Measurements from ENCODE around the gene TLR5. TPM values are rescaled to one million over a fixed set of nuclear protein-coding genes. Genes with fewer than 3 reads are reported as not detected.

The TLR5 gene
- total RNA-seq, 3 donors from 2014 or later (not counting 1 experiment from before 2014, with no cell fraction given) = 0.24 to 0.41 (median 0.33) TPM

- H3K4me1 Mint-ChIP-seq = no peaks in the 10 kb centered on the region
- intact Hi-C loops (cut with micrococcal nuclease) = no loop called here
- DNase-seq (no peak), ATAC-seq (no peak)
- no peak overlapping the region for H3K4me3 Mint-ChIP-seq
- peaks cover 8 to 9% of the 10 kb centered on the region in 2 donors for H3K27me3 Mint-ChIP-seq (ENCODE audit: low read depth in 2 of 2)
- TF ChIP-seq, protein P1, sequence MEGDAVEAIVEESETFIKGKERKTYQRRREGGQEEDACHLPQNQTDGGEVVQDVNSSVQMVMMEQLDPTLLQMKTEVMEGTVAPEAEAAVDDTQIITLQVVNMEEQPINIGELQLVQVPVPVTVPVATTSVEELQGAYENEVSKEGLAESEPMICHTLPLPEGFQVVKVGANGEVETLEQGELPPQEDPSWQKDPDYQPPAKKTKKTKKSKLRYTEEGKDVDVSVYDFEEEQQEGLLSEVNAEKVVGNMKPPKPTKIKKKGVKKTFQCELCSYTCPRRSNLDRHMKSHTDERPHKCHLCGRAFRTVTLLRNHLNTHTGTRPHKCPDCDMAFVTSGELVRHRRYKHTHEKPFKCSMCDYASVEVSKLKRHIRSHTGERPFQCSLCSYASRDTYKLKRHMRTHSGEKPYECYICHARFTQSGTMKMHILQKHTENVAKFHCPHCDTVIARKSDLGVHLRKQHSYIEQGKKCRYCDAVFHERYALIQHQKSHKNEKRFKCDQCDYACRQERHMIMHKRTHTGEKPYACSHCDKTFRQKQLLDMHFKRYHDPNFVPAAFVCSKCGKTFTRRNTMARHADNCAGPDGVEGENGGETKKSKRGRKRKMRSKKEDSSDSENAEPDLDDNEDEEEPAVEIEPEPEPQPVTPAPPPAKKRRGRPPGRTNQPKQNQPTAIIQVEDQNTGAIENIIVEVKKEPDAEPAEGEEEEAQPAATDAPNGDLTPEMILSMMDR (IDR thresholded peaks at IDR 0.05) = no peak
- Histone ChIP-seq H3K36me3 (ENCODE audit: control insufficient read depth, insufficient read depth, low read length) (no peaks in the 10 kb centered on the region), H3K27me3 (ENCODE audit: control insufficient read depth, insufficient read depth, low read length) (no peaks in the 10 kb centered on the region), H3K9me3 (ENCODE audit: control insufficient read depth, insufficient read depth, low read length) (peaks cover 7% of the 10 kb centered on the region), H3K4me3 (ENCODE audit: low read length) (no peak overlapping the region), H3K4me1 (ENCODE audit: control insufficient read depth, insufficient read depth, low read length) (no peaks in the 10 kb centered on the region), H3K27ac (ENCODE audit: low read length) (no peak overlapping the region)
- WGBS (ENCODE audit: insufficient coverage) = 58% methylated on average over 10 of the region's 10 CpGs
- H3K27ac Mint-ChIP-seq = no peak overlapping the region
- no peaks in the 10 kb centered on the region for H3K36me3 Mint-ChIP-seq
- H3K9me3 Mint-ChIP-seq = peaks cover 2 to 7% of the 10 kb centered on the region in 2 donors
These were observed 40.1 kb downstream of the TLR5 start for GRCh38 chr1:223102797-223103533.

- Mint-ChIP-seq H3K27ac (no peak overlapping the region), H3K9me3 (peaks cover 2 to 7% of the 10 kb centered on the region in 2 donors), H3K36me3 (no peaks in the 10 kb centered on the region), H3K4me3 (no peak overlapping the region), H3K4me1 (no peaks in the 10 kb centered on the region), H3K27me3 (ENCODE audit: low read depth in 2 of 2) (peaks cover 8 to 10% of the 10 kb centered on the region in 2 donors)
- Histone ChIP-seq H3K27me3 (ENCODE audit: control insufficient read depth, insufficient read depth, low read length) (no peaks in the 10 kb centered on the region), H3K27ac (ENCODE audit: low read length) (no peak overlapping the region), H3K9me3 (ENCODE audit: control insufficient read depth, insufficient read depth, low read length) (peaks cover 7% of the 10 kb centered on the region), H3K4me1 (ENCODE audit: control insufficient read depth, insufficient read depth, low read length) (no peaks in the 10 kb centered on the region), H3K4me3 (ENCODE audit: low read length) (no peak overlapping the region), H3K36me3 (ENCODE audit: control insufficient read depth, insufficient read depth, low read length) (no peaks in the 10 kb centered on the region)
- ATAC-seq (no peak), DNase-seq (no peak)
- intact Hi-C loops (cut with micrococcal nuclease) = no loop called here
- whole genome bisulfite sequencing (ENCODE audit: insufficient coverage) = 59% methylated on average over 1 of the region's 1 CpG
- TF ChIP-seq, protein P1 (IDR thresholded peaks at IDR 0.05) = no peak
These were observed 45.3 kb downstream of the TLR5 start for GRCh38 chr1:223097713-223098112.

DNA sequence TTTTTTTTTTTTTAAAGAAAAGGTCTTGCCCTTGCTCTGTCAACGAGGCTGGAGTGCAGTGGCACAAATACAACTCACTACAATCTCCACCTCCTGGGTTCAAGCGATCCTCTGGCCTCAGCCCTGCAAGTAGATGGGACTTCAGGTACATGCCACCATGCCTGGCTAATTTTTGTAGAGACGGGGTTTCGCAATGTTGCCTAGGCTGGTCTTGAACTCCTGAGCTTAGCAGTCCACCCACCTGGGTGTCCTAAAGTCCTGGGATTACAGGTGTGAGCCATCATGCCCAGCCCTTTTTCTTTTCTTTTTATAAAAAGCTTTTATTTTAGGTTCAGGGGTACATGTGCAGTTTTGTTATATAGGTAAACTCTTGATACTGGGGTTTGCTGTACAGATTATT lies 47.2 kb downstream of the TLR5 start:
- 84% methylated on average over 4 of the region's 4 CpGs for WGBS (ENCODE audit: insufficient coverage)
- Histone ChIP-seq H3K27me3 (ENCODE audit: control insufficient read depth, insufficient read depth, low read length) (no peaks in the 10 kb centered on the region), H3K4me1 (ENCODE audit: control insufficient read depth, insufficient read depth, low read length) (no peaks in the 10 kb centered on the region), H3K4me3 (ENCODE audit: low read length) (no peak overlapping the region), H3K27ac (ENCODE audit: low read length) (no peak overlapping the region), H3K36me3 (ENCODE audit: control insufficient read depth, insufficient read depth, low read length) (no peaks in the 10 kb centered on the region), H3K9me3 (ENCODE audit: control insufficient read depth, insufficient read depth, low read length) (peaks cover 7% of the 10 kb centered on the region)
- Mint-ChIP-seq H3K4me1 (no peaks in the 10 kb centered on the region), H3K27me3 (ENCODE audit: low read depth in 2 of 2) (peaks cover 7 to 8% of the 10 kb centered on the region in 2 donors), H3K36me3 (no peaks in the 10 kb centered on the region), H3K4me3 (no peak overlapping the region), H3K9me3 (peaks cover 2 to 7% of the 10 kb centered on the region in 2 donors), H3K27ac (no peak overlapping the region)
- ATAC-seq (no peak), DNase-seq (no peak)
- TF ChIP-seq, protein P1 (IDR thresholded peaks at IDR 0.05) = no peak
- intact Hi-C loops (cut with micrococcal nuclease) = no loop called here

DNA sequence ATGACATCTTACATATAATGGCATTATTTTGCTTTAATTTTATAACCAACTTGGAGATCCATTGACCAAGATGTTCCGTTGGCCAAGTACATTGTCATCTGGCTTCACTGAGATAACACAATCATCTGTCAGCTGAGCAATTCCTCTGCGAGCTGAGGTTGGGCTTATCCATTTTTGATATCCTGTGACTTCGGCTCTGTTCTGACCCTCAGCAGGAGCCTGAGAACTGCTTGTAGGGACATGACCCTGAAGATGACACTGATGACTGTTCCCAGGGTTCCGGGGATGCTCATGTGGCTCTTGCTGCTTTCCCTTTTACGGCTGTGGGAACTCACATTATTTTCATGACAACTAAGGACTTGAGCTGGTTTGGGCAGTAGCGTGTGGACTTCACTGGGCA lies 51.2 kb downstream of the TLR5 start:
- intact Hi-C loops (cut with micrococcal nuclease) = no loop called here
- Histone ChIP-seq H3K9me3 (ENCODE audit: control insufficient read depth, insufficient read depth, low read length) (no peaks in the 10 kb centered on the region), H3K27ac (ENCODE audit: low read length) (no peak overlapping the region), H3K4me1 (ENCODE audit: control insufficient read depth, insufficient read depth, low read length) (no peaks in the 10 kb centered on the region), H3K27me3 (ENCODE audit: control insufficient read depth, insufficient read depth, low read length) (no peaks in the 10 kb centered on the region), H3K36me3 (ENCODE audit: control insufficient read depth, insufficient read depth, low read length) (no peaks in the 10 kb centered on the region), H3K4me3 (ENCODE audit: low read length) (no peak overlapping the region)
- no peaks in the 10 kb centered on the region for H3K4me1 Mint-ChIP-seq
- peaks cover 0 to 12% of the 10 kb centered on the region in 2 donors for H3K27me3 Mint-ChIP-seq (ENCODE audit: low read depth in 2 of 2)
- DNase-seq (no peak), ATAC-seq (no peak)
- TF ChIP-seq, protein P1 (IDR thresholded peaks at IDR 0.05) = no peak
- WGBS (ENCODE audit: insufficient coverage) = 90% methylated on average over 6 of the region's 6 CpGs
- no peaks in the 10 kb centered on the region for H3K36me3 Mint-ChIP-seq
- H3K4me3 Mint-ChIP-seq = no peak overlapping the region
- no peak overlapping the region for H3K27ac Mint-ChIP-seq
- H3K9me3 Mint-ChIP-seq = no peaks in the 10 kb centered on the region

Measured in natural killer cell (primary cell).